SK-N-SH treated with all-trans-retinoic acid at 6 μM for 48 hours (cell line): ENCODE data around the gene RAMP2.

Experiments
- ATAC-seq: fragments of 200-7000 bp; cut with Tn5 transposase; 3 replicates; pipeline ENCODE4 v1.9.1; 2020; ENCODE audit warnings: mild to moderate bottlenecking, moderate library complexity
- BACH2 ChIP-seq: fragments of 250-450 bp; sonication (Bioruptor Pico); IDR thresholded peaks from 2 replicates; pipeline ENCODE4 v1.9.0; 2021; ENCODE audit warnings: mild to moderate bottlenecking, borderline replicate concordance
- CSDC2 ChIP-seq: fragments of 250-450 bp; sonication (Bioruptor Pico); IDR thresholded peaks from 2 replicates; pipeline ENCODE4 v1.5.0; 2020; ENCODE audit warnings: mild to moderate bottlenecking, moderate library complexity
- ESRRG ChIP-seq: fragments of 250-450 bp; sonication (Bioruptor Pico); IDR thresholded peaks from 2 replicates; pipeline ENCODE4 v1.6.1; 2021; ENCODE audit warnings: mild to moderate bottlenecking
- GLIS3 ChIP-seq: fragments of 250-450 bp; sonication (Bioruptor Pico); IDR thresholded peaks from 2 replicates; pipeline ENCODE4 v1.5.0; 2020; ENCODE audit warnings: mild to moderate bottlenecking, moderate library complexity
- ISL1 ChIP-seq: fragments of 250-450 bp; sonication (Bioruptor Pico); IDR thresholded peaks from 2 replicates; pipeline ENCODE4 v2.1.2; 2022; ENCODE audit warnings: mild to moderate bottlenecking, moderate library complexity
- OSR1 ChIP-seq: fragments of 250-450 bp; sonication (Bioruptor Pico); IDR thresholded peaks from 2 replicates; pipeline ENCODE4 v1.8.0; 2022; ENCODE audit warnings: moderate library complexity, mild to moderate bottlenecking, inconsistent platforms
- PPARA ChIP-seq: fragments of 250-450 bp; sonication (Bioruptor Pico); IDR thresholded peaks from 2 replicates; pipeline ENCODE4 v1.5.0; 2020; ENCODE audit warnings: mild to moderate bottlenecking, borderline replicate concordance
- RARB ChIP-seq: fragments of 250-450 bp; sonication (Bioruptor Pico); IDR thresholded peaks from 2 replicates; pipeline ENCODE4 v1.8.0; 2021; ENCODE audit warnings: mild to moderate bottlenecking, moderate library complexity
- SNAI2 ChIP-seq: fragments of 250-450 bp; sonication (Bioruptor Pico); IDR thresholded peaks from 2 replicates; pipeline ENCODE4 v1.5.0; 2020; ENCODE audit warnings: mild to moderate bottlenecking, moderate library complexity
- TCF4 ChIP-seq: fragments of 250-450 bp; sonication (Bioruptor Pico); IDR thresholded peaks from 2 replicates; pipeline ENCODE4 v1.8.0; 2021; ENCODE audit warnings: mild to moderate bottlenecking, moderate library complexity, borderline replicate concordance
- TOX ChIP-seq: fragments of 250-450 bp; sonication (Bioruptor Pico); IDR thresholded peaks from 2 replicates; pipeline ENCODE4 v1.8.0; 2021; ENCODE audit warnings: mild to moderate bottlenecking, moderate library complexity, borderline replicate concordance
- ZC3H10 ChIP-seq: fragments of 250-450 bp; sonication (Bioruptor Pico); IDR thresholded peaks from 2 replicates; pipeline ENCODE4 v1.5.1; 2021; ENCODE audit warnings: mild to moderate bottlenecking, moderate library complexity
- ZFP3 ChIP-seq: fragments of 250-450 bp; sonication (Bioruptor Pico); IDR thresholded peaks from 2 replicates; pipeline ENCODE4 v1.5.0; 2020; ENCODE audit warnings: mild to moderate bottlenecking, moderate library complexity
- ZFP30 ChIP-seq: fragments of 450-650 bp; formaldehyde crosslinking; IDR thresholded peaks from 2 replicates; pipeline ENCODE4 v1.5.0; 2022; ENCODE audit warnings: mild to moderate bottlenecking, moderate library complexity
- ZNF565 ChIP-seq: fragments of 450-650 bp; formaldehyde crosslinking; conservative IDR thresholded peaks from 2 replicates; pipeline ENCODE4 v1.5.0; 2020; ENCODE audit warnings: low read depth, mild to moderate bottlenecking, moderate library complexity
- ZNF8 ChIP-seq: fragments of 450-650 bp; formaldehyde crosslinking; IDR thresholded peaks from 2 replicates; pipeline ENCODE4 v1.5.0; 2020; ENCODE audit warnings: mild to moderate bottlenecking, moderate library complexity
- TF ChIP-seq, protein P1 (sequence below): fragments of 250-450 bp; sonication (Bioruptor Pico); IDR thresholded peaks from 2 replicates; pipeline ENCODE4 v1.8.0; 2020; ENCODE audit warnings: mild to moderate bottlenecking, moderate library complexity, borderline replicate concordance
- TF ChIP-seq, protein P2 (sequence below): fragments of 250-450 bp; sonication (Bioruptor Pico); IDR thresholded peaks from 2 replicates; pipeline ENCODE4 v1.5.1; 2021; ENCODE audit warnings: mild to moderate bottlenecking, moderate library complexity
- TF ChIP-seq, protein P3 (sequence below): fragments of 250-450 bp; sonication (Bioruptor Pico); IDR thresholded peaks from 2 replicates; pipeline ENCODE4 v1.5.1; 2020; ENCODE audit warnings: low read depth, mild to moderate bottlenecking, moderate library complexity
- TF ChIP-seq, protein P4 (sequence below): fragments of 250-450 bp; sonication (Bioruptor Pico); IDR thresholded peaks from 2 replicates; pipeline ENCODE4 v1.8.0; 2021; ENCODE audit warnings: low read depth, mild to moderate bottlenecking, moderate library complexity, borderline replicate concordance

RAMP2 gene

DNA sequence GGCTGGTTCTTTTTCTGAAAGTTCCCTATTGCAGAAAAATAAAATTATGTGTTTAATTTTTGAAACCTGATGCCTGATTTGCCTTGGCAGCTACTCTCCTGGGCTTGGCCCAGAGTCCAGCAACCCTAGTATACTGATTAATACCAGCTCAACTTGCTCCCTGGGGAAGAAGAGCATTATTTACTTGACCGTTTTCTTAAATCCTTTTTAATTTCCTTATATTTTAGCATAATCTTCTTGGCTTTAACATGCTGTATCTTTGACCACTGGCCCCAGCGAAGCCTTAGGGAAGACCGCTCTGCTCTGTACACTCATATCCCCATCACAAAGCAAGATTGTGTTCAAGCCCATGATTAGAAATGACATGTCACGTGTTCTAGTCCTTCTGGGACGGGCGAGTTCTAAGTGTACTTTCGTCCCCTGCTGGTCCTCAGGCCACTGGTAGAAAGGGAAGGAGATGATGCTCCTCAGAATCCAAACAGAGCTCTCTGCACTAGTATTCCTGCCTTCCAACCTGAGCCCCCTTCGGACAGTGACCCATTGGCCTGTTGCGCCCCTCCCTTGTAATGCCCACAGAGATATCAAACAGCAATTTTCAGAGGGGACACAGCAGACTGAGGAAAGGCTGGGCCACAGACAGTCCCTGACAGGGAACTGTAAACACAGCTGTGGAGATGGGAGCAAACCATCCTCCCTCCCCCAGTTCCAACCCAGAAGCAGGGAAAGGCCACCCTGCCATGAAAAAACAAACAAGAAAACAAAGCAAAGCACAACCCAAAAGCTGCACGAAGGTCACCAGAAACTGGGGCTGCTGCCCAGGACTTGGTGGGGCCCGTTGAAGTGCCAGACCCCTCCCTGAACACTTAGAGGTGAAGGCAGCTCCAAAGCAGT is 11.9 kb upstream of the RAMP2 start:
- no peak for ATAC-seq

DNA sequence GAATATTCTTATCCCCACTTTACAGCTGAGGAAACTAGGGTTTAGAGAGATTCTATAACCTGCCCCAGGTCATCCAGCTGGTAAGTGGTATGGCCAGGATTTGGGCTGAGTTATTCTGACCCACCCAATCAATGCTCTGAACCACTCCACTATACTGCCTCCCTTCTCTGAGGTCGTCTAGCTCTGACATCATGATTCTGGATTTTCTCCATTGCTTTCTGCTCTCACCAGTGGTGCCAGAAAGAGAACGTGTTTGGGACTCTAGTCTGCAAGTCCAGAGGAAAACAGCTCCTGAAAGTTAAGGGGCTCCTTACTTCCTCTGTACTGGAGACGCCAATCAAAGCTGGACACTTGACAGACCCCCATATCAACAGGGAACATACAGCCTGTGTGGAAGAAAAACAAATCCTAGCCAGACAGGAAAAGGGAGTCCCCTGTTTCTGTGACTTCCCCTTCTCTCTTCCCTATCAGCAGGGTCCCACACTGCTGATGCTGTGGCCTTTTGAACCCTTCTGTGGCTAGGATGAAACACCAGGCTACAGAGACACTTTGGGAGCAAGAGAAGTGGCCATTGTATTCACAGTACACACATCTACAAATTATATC is 10.2 kb upstream of the RAMP2 start:
- no peak for TF ChIP-seq ZFP30 (CRISPR knock-in tag)
- no peak for TF ChIP-seq RARB (CRISPR knock-in tag)
- TF ChIP-seq CSDC2 (CRISPR knock-in tag) = no peak
- TF ChIP-seq, protein P1, sequence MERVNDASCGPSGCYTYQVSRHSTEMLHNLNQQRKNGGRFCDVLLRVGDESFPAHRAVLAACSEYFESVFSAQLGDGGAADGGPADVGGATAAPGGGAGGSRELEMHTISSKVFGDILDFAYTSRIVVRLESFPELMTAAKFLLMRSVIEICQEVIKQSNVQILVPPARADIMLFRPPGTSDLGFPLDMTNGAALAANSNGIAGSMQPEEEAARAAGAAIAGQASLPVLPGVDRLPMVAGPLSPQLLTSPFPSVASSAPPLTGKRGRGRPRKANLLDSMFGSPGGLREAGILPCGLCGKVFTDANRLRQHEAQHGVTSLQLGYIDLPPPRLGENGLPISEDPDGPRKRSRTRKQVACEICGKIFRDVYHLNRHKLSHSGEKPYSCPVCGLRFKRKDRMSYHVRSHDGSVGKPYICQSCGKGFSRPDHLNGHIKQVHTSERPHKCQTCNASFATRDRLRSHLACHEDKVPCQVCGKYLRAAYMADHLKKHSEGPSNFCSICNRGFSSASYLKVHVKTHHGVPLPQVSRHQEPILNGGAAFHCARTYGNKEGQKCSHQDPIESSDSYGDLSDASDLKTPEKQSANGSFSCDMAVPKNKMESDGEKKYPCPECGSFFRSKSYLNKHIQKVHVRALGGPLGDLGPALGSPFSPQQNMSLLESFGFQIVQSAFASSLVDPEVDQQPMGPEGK (CRISPR knock-in tag) = no peak
- no peak for TF ChIP-seq PPARA
- TF ChIP-seq ISL1 (CRISPR knock-in tag) = no peak
- no peak for TF ChIP-seq ZC3H10 (CRISPR knock-in tag)
- no peak for ATAC-seq

More for the DNA sequence above, 11.9 kb upstream of the RAMP2 start:
- TF ChIP-seq SNAI2 (CRISPR knock-in tag) = no peak
- no peak for TF ChIP-seq ISL1 (CRISPR knock-in tag)
- no peak for TF ChIP-seq ZNF565 (CRISPR knock-in tag)
- TF ChIP-seq TOX (CRISPR knock-in tag) = no peak
- no peak for TF ChIP-seq RARB (CRISPR knock-in tag)
- no peak for TF ChIP-seq CSDC2 (CRISPR knock-in tag)
- no peak for TF ChIP-seq TCF4
- no peak for TF ChIP-seq ZNF8 (CRISPR knock-in tag)
- no peak for TF ChIP-seq ZFP3
- TF ChIP-seq, protein P1 (CRISPR knock-in tag) = no peak
- no peak for TF ChIP-seq GLIS3 (CRISPR knock-in tag)
- no peak for TF ChIP-seq BACH2 (CRISPR knock-in tag)
- no peak for TF ChIP-seq ZC3H10 (CRISPR knock-in tag)

DNA sequence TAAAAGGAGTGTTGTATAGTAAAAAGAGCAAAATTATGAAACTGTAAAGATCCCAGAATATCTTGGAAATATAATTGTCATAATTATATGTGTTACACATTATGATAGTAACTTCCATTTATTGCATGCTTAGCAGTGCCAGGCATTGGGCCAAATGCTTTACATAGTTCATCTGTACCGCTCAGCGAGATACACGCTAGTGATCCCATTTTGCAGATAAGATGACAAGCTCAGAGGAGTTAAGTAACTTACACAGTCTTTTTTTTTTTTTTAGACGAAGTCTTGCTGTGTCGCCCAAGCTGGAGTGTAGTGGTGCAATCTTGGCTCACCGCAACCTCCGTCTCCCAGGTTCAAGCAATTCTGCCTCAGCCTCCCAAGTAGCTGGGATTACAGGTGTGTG is 9.4 kb upstream of the RAMP2 start:
- TF ChIP-seq BACH2 (CRISPR knock-in tag) (no peak), ZFP3 (no peak), PPARA (no peak), GLIS3 (CRISPR knock-in tag) (no peak), ZFP30 (CRISPR knock-in tag) (no peak), CSDC2 (CRISPR knock-in tag) (no peak), ZNF565 (CRISPR knock-in tag) (no peak)
- no peak for ATAC-seq

DNA sequence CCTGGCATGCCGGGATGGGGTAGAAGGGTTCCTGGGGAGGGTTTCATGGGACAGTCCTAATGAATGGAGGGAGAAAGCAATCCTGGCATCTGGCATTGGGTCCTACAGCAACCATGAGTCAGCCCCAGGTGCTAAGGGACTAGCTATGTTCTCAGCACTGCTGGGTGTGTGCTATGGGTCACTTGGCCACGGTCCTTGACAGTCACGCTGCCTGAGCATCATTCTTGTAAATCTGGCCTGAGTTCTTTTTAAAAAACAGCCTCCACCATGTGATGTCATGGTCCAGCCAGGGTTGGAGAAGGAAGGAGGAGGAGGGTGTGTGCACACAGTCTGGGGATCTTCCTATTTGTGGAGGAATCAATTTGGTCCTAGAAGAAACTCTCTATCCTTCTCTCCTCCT is 6.2 kb upstream of the RAMP2 start:
- TF ChIP-seq RARB (CRISPR knock-in tag) = no peak
- TF ChIP-seq ISL1 (CRISPR knock-in tag) = no peak
- no peak for TF ChIP-seq TCF4
- no peak for TF ChIP-seq ZC3H10 (CRISPR knock-in tag)
- ATAC-seq = peak; percentile 32; the same call in 2 of the 3 replicates

DNA sequence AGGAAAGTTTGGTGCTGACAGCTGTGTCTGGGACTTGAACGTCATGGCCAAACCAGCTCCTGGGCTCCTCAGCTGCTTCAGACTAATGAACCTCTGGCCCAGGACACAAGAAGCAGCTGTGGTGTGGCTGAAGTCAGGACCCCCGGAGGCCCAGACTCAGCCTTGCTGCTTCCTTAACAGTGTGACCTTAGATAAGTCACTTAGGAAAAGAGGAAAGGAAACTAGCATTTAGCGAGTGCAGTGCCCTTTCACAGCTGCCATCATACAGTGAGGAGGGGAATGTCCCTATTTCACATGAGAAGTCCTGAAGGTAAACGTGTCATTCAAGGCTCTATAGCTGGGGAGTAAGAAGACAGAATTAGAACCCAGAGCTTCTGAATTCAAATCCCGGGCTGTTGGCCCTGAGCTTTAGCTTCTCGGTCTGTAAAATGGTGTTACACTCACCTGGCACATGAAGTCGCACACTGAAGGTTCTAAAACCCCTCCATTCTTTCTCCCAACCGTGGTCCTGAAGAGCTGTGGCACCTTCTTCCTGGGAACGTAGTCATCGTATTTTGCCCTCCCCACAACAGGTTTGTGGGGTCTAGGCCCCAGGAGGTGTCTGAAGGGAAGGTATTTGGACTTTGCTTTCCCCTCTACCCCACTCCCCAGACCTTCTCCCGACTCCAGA is 910 bp upstream of the RAMP2 start:
- TF ChIP-seq ESRRG (CRISPR knock-in tag) = no peak
- TF ChIP-seq, protein P2, sequence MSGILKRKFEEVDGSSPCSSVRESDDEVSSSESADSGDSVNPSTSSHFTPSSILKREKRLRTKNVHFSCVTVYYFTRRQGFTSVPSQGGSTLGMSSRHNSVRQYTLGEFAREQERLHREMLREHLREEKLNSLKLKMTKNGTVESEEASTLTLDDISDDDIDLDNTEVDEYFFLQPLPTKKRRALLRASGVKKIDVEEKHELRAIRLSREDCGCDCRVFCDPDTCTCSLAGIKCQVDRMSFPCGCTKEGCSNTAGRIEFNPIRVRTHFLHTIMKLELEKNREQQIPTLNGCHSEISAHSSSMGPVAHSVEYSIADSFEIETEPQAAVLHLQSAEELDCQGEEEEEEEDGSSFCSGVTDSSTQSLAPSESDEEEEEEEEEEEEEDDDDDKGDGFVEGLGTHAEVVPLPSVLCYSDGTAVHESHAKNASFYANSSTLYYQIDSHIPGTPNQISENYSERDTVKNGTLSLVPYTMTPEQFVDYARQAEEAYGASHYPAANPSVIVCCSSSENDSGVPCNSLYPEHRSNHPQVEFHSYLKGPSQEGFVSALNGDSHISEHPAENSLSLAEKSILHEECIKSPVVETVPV (CRISPR knock-in tag) = no peak
- no peak for ATAC-seq

DNA sequence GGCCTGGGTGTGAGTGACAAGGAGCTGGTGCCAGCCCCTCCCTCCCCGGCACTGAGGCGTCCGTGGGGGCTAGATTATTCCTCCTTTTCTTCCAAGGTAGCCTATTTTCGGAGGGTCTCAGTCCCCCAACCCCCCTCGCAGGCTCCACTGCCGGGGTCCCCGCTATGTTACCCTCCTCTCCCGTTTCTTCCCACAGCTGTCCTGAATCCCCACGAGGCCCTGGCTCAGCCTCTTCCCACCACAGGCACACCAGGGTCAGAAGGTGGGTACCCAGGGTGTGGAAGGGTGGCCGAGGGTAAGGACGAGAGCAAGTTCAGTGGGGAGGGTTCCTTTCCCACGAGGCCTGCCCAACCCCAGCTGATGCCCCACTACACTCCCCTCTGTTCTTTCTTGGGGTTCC is 611 bp downstream of the RAMP2 start:
- no peak for ATAC-seq
- TF ChIP-seq ZFP30 (CRISPR knock-in tag) = no peak
- no peak for TF ChIP-seq GLIS3 (CRISPR knock-in tag)
- no peak for TF ChIP-seq BACH2 (CRISPR knock-in tag)
- TF ChIP-seq RARB (CRISPR knock-in tag) = no peak
- no peak for TF ChIP-seq TOX (CRISPR knock-in tag)
- TF ChIP-seq ESRRG (CRISPR knock-in tag) = no peak
- TF ChIP-seq, protein P3, sequence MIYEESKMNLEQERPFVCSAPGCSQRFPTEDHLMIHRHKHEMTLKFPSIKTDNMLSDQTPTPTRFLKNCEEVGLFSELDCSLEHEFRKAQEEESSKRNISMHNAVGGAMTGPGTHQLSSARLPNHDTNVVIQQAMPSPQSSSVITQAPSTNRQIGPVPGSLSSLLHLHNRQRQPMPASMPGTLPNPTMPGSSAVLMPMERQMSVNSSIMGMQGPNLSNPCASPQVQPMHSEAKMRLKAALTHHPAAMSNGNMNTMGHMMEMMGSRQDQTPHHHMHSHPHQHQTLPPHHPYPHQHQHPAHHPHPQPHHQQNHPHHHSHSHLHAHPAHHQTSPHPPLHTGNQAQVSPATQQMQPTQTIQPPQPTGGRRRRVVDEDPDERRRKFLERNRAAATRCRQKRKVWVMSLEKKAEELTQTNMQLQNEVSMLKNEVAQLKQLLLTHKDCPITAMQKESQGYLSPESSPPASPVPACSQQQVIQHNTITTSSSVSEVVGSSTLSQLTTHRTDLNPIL = no peak
- TF ChIP-seq ZNF565 (CRISPR knock-in tag) = no peak
- TF ChIP-seq, protein P4, sequence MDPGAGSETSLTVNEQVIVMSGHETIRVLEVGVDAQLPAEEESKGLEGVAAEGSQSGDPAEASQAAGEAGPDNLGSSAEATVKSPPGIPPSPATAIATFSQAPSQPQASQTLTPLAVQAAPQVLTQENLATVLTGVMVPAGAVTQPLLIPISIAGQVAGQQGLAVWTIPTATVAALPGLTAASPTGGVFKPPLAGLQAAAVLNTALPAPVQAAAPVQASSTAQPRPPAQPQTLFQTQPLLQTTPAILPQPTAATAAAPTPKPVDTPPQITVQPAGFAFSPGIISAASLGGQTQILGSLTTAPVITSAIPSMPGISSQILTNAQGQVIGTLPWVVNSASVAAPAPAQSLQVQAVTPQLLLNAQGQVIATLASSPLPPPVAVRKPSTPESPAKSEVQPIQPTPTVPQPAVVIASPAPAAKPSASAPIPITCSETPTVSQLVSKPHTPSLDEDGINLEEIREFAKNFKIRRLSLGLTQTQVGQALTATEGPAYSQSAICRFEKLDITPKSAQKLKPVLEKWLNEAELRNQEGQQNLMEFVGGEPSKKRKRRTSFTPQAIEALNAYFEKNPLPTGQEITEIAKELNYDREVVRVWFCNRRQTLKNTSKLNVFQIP = no peak
- TF ChIP-seq ZFP3 = no peak
- TF ChIP-seq SNAI2 (CRISPR knock-in tag) = no peak
- no peak for TF ChIP-seq CSDC2 (CRISPR knock-in tag)
- TF ChIP-seq OSR1 (CRISPR knock-in tag) = no peak
